Measurements from ENCODE around the gene SND1.

Gene SND1

DNA sequence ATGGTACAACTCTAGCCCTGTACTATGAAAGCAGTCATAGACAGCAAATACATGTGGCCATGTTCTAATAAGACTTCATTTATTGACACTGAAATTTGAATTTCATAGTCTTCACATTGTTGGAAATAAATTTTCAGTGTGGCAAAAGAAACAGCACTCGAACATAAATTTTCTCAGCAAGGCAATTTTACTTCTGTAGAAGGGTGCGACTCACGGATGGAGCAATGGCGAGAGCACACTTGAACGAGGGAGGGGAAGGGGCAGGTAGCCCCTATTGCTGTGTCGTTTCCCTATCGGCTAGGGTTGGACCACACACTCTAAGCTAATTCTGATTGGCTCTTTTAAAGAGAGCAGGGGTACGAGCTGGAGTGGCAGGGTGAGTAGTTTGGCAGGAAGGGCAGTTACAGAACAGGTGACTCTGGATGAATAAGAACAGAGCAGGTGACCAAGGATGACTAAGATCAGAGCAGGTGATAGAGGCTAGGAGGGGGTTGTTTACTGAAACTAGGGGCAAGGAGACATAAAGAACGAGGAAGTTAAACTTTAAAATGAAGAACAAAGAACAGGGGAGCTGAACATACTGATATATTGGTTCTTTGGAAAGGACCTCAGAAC lies 327.2 kb downstream of the SND1 start:
- Histone ChIP-seq H3K36me3 (ENCODE audit: control insufficient read depth in 2 of 2, insufficient read depth in 1 of 2, low read length in 2 of 2) (no peaks in the 10 kb centered on the region), H3K9me3 (ENCODE audit: control insufficient read depth, insufficient read depth, low read depth, low read length) (no peaks in the 10 kb centered on the region), H3K4me3 (ENCODE audit: low read depth, low read length) (no peak overlapping the region), H3K27ac (ENCODE audit: extremely low read depth, low read depth, low read length) (no peak overlapping the region), H3K4me1 (ENCODE audit: control insufficient read depth, insufficient read depth, low read length) (no peaks in the 10 kb centered on the region)
- ChIA-PET CTCF (interaction anchor here (1.2 kb wide), 1 partner anchor 10 kb away, joined by 3 read pairs; no protein-coding TSS in a partner anchor), POLR2A (no interaction called here)
- TF ChIP-seq SETDB1 (IDR thresholded peaks at IDR 0.05; ENCODE audit: insufficient read length, low read length) (peak; percentile 49), ZNF571 (tag by site-specific recombination; IDR thresholded peaks at IDR 0.05) (no peak), ZFP37 (tag by site-specific recombination; IDR thresholded peaks at IDR 0.05) (no peak)

DNA sequence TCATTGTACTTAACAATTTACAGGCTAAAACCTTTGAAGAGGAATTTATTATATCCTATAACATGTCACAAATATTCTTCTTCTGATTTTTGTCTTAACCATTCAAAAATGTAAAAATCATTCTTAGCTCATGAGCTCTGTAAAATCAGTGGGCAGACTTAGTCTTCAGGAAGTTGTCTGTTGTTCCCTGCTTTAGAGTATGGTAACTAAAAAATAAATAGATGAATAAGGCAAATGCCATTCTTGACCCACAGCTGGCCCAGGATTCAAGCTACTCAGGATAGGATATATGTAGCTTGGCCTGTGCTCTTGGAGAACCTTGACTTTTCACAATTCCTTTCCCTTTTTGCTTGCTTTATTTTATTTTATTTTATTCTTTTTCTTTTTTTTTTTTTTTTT lies 327.7 kb downstream of the SND1 start:
- H3K9me3 ChIP-seq (ENCODE audit: control insufficient read depth, insufficient read depth, low read depth, low read length): no peaks in the 10 kb centered on the region
- ChIA-PET POLR2A (no interaction called here), CTCF (interaction anchor here (1.2 kb wide), 1 partner anchor 10 kb away, joined by 3 read pairs; no protein-coding TSS in a partner anchor)
- no peaks in the 10 kb centered on the region for H3K36me3 ChIP-seq (ENCODE audit: control insufficient read depth in 2 of 2, insufficient read depth in 1 of 2, low read length in 2 of 2)
- no peak overlapping the region for H3K27ac ChIP-seq (ENCODE audit: extremely low read depth, low read depth, low read length)
- no peaks in the 10 kb centered on the region for H3K4me1 ChIP-seq (ENCODE audit: control insufficient read depth, insufficient read depth, low read length)
- TF ChIP-seq, protein P1, sequence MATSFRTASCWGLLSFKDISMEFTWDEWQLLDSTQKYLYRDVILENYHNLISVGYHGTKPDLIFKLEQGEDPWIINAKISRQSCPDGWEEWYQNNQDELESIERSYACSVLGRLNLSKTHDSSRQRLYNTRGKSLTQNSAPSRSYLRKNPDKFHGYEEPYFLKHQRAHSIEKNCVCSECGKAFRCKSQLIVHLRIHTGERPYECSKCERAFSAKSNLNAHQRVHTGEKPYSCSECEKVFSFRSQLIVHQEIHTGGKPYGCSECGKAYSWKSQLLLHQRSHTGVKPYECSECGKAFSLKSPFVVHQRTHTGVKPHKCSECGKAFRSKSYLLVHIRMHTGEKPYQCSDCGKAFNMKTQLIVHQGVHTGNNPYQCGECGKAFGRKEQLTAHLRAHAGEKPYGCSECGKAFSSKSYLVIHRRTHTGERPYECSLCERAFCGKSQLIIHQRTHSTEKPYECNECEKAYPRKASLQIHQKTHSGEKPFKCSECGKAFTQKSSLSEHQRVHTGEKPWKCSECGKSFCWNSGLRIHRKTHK (tag by site-specific recombination; IDR thresholded peaks at IDR 0.05): no peak
- no peak for TF ChIP-seq ZNF19 (tag by site-specific recombination; IDR thresholded peaks at IDR 0.05; ENCODE audit: low read depth)
- no peak for TF ChIP-seq GLI4 (tag by site-specific recombination; IDR thresholded peaks at IDR 0.05)
- no peak for TF ChIP-seq ZNF433 (tag by site-specific recombination; IDR thresholded peaks at IDR 0.05; ENCODE audit: low read depth)
- TF ChIP-seq, protein P2, sequence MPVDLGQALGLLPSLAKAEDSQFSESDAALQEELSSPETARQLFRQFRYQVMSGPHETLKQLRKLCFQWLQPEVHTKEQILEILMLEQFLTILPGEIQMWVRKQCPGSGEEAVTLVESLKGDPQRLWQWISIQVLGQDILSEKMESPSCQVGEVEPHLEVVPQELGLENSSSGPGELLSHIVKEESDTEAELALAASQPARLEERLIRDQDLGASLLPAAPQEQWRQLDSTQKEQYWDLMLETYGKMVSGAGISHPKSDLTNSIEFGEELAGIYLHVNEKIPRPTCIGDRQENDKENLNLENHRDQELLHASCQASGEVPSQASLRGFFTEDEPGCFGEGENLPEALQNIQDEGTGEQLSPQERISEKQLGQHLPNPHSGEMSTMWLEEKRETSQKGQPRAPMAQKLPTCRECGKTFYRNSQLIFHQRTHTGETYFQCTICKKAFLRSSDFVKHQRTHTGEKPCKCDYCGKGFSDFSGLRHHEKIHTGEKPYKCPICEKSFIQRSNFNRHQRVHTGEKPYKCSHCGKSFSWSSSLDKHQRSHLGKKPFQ (tag by site-specific recombination; IDR thresholded peaks at IDR 0.05): no peak
- no peak for TF ChIP-seq ZBTB7A (tag by site-specific recombination; IDR thresholded peaks at IDR 0.05; ENCODE audit: low read depth)
- no peak for TF ChIP-seq ZNF596 (tag by site-specific recombination; IDR thresholded peaks at IDR 0.05)
- no peak for TF ChIP-seq ZNF510 (tag by site-specific recombination; IDR thresholded peaks at IDR 0.05; ENCODE audit: insufficient replicate concordance)
- no peak for TF ChIP-seq ZNF140 (tag by site-specific recombination; IDR thresholded peaks at IDR 0.05)
- TF ChIP-seq KLF7 (tag by site-specific recombination; IDR thresholded peaks at IDR 0.05; ENCODE audit: borderline replicate concordance): no peak
- TF ChIP-seq, protein P3, sequence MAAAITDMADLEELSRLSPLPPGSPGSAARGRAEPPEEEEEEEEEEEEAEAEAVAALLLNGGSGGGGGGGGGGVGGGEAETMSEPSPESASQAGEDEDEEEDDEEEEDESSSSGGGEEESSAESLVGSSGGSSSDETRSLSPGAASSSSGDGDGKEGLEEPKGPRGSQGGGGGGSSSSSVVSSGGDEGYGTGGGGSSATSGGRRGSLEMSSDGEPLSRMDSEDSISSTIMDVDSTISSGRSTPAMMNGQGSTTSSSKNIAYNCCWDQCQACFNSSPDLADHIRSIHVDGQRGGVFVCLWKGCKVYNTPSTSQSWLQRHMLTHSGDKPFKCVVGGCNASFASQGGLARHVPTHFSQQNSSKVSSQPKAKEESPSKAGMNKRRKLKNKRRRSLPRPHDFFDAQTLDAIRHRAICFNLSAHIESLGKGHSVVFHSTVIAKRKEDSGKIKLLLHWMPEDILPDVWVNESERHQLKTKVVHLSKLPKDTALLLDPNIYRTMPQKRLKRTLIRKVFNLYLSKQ (tag by site-specific recombination; IDR thresholded peaks at IDR 0.05; ENCODE audit: borderline replicate concordance): no peak
- TF ChIP-seq, protein P4, sequence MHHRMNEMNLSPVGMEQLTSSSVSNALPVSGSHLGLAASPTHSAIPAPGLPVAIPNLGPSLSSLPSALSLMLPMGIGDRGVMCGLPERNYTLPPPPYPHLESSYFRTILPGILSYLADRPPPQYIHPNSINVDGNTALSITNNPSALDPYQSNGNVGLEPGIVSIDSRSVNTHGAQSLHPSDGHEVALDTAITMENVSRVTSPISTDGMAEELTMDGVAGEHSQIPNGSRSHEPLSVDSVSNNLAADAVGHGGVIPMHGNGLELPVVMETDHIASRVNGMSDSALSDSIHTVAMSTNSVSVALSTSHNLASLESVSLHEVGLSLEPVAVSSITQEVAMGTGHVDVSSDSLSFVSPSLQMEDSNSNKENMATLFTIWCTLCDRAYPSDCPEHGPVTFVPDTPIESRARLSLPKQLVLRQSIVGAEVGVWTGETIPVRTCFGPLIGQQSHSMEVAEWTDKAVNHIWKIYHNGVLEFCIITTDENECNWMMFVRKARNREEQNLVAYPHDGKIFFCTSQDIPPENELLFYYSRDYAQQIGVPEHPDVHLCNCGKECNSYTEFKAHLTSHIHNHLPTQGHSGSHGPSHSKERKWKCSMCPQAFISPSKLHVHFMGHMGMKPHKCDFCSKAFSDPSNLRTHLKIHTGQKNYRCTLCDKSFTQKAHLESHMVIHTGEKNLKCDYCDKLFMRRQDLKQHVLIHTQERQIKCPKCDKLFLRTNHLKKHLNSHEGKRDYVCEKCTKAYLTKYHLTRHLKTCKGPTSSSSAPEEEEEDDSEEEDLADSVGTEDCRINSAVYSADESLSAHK (tag by site-specific recombination; IDR thresholded peaks at IDR 0.05): no peak
- TF ChIP-seq, protein P5, sequence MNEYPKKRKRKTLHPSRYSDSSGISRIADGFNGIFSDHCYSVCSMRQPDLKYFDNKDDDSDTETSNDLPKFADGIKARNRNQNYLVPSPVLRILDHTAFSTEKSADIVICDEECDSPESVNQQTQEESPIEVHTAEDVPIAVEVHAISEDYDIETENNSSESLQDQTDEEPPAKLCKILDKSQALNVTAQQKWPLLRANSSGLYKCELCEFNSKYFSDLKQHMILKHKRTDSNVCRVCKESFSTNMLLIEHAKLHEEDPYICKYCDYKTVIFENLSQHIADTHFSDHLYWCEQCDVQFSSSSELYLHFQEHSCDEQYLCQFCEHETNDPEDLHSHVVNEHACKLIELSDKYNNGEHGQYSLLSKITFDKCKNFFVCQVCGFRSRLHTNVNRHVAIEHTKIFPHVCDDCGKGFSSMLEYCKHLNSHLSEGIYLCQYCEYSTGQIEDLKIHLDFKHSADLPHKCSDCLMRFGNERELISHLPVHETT (tag by site-specific recombination; IDR thresholded peaks at IDR 0.05): no peak
- no peak for TF ChIP-seq ZNF544 (tag by site-specific recombination; IDR thresholded peaks at IDR 0.05)
- no peak overlapping the region for H3K4me3 ChIP-seq (ENCODE audit: low read depth, low read length)
